H1 (cell line): ENCODE results near the gene C1orf115. TPM values are rescaled to one million over a fixed set of nuclear protein-coding genes. Genes with fewer than 3 reads are reported as not detected.

Experiments
- CTCF ChIA-PET: fragments of 300-600 bp; sonication (Branson Sonifier 250); formaldehyde crosslinking; loops from one replicate; lab custom pipeline; 2021; ENCODE audit not compliant: partially characterized antibody; lab: Charles Lee
- POLR2A ChIA-PET: fragments of 300-600 bp; sonication (Branson Sonifier 250); formaldehyde crosslinking; loops from one replicate; lab custom pipeline; 2021; ENCODE audit warnings: inconsistent platforms; ENCODE audit not compliant: partially characterized antibody; lab: Charles Lee
- DNase-seq, 2 experiments: peaks; one replicate each; pipeline versions ENCODE4 v3.0.0 to v3.0.0-alpha.2; 2010 to 2022; ENCODE audit warnings: low spot score in 2 of 2, low read depth in 1 of 2, mixed read lengths in 1 of 2
- FAIRE-seq: peaks from 2 replicates; lab custom pipeline; 2011; peaks lifted over from hg19 to GRCh38; lab: Jason Lieb, UNC
- H2AFZ ChIP-seq: 2 replicates; pipeline ENCODE4 v1.8.1; 2012; ENCODE audit warnings: low read length, inconsistent platforms
- H2AK5ac ChIP-seq: 2 replicates; pipeline ENCODE4 v1.6.1; 2013; ENCODE audit warnings: low read depth, low read length
- H2BK120ac ChIP-seq: replicated peaks from 2 replicates; pipeline ENCODE3; 2013; ENCODE audit warnings: low read depth, low read length, inconsistent platforms
- H2BK12ac ChIP-seq: 2 replicates; pipeline ENCODE4 v1.6.1; 2013; ENCODE audit warnings: low read depth, low read length
- H2BK15ac ChIP-seq: 2 replicates; pipeline ENCODE4 v1.6.1; 2013; ENCODE audit warnings: low read length
- H2BK20ac ChIP-seq: 2 replicates; pipeline ENCODE4 v1.6.1; 2013; ENCODE audit warnings: low read length
- H2BK5ac ChIP-seq: 2 replicates; pipeline ENCODE4 v1.6.1; 2013; ENCODE audit warnings: low read depth, low read length
- H3K14ac ChIP-seq: 2 replicates; pipeline ENCODE4 v1.6.1; 2013; ENCODE audit warnings: inconsistent platforms; ENCODE audit not compliant: insufficient read length
- H3K18ac ChIP-seq: 2 replicates; pipeline ENCODE4 v1.6.1; 2013; ENCODE audit warnings: low read length; ENCODE audit errors: extremely low read depth
- H3K23ac ChIP-seq: 2 replicates; pipeline ENCODE4 v1.6.1; 2013; ENCODE audit warnings: inconsistent platforms; ENCODE audit not compliant: insufficient read length
- H3K23me2 ChIP-seq: 2 replicates; pipeline ENCODE4 v1.6.1; 2013; ENCODE audit warnings: low read depth, low read length
- H3K27ac ChIP-seq: 2 replicates; pipeline ENCODE4 v1.6.1; 2011; ENCODE audit warnings: low read depth, low read length, inconsistent platforms
- H3K27me3 ChIP-seq, 4 experiments: replicated peaks in 1 of 4; 1 replicate in 1 of 4; 2 replicates in 3 of 4; pipeline versions ENCODE4 v1.6.1 to v1.8.1; 2011 to 2013; ENCODE audit warnings: low read length in 3 of 4, mild to moderate bottlenecking in 3 of 4, inconsistent platforms in 2 of 4, mixed read lengths in 2 of 4, moderate library complexity in 1 of 4; ENCODE audit not compliant: control insufficient read depth in 3 of 4, insufficient read depth in 3 of 4; ENCODE audit errors: extremely low read depth in 1 of 4
- H3K36me3 ChIP-seq, 4 experiments: 2 replicates each; pipeline versions ENCODE4 v1.6.1 to v1.8.1; 2011 to 2013; ENCODE audit warnings: mild to moderate bottlenecking in 4 of 4, low read length in 3 of 4, moderate library complexity in 2 of 4, control low read depth in 1 of 4, inconsistent platforms in 1 of 4; ENCODE audit not compliant: insufficient read depth in 4 of 4, control insufficient read depth in 2 of 4
- H3K4ac ChIP-seq: replicated peaks from 2 replicates; pipeline ENCODE3; 2013; ENCODE audit warnings: low read length, low read depth, mixed read lengths, inconsistent platforms; ENCODE audit not compliant: insufficient read length
- H3K4me1 ChIP-seq, 4 experiments: replicated peaks in 1 of 4; 1 replicate in 1 of 4; 2 replicates in 3 of 4; pipeline versions ENCODE4 v1.6.1 to v1.8.1; 2011 to 2013; ENCODE audit warnings: low read length in 3 of 4, inconsistent platforms in 2 of 4, mixed read lengths in 1 of 4; ENCODE audit not compliant: insufficient read depth in 4 of 4, control insufficient read depth in 3 of 4
- H3K4me2 ChIP-seq, 2 experiments: 2 replicates each; pipeline versions ENCODE4 v1.6.1 to v1.8.1; 2011 to 2013; ENCODE audit warnings: low read depth in 2 of 2, low read length in 2 of 2, control low read depth in 1 of 2, inconsistent platforms in 1 of 2, mild to moderate bottlenecking in 1 of 2; ENCODE audit not compliant: insufficient read depth in 1 of 2
- H3K4me3 ChIP-seq, 4 experiments: fragments of 200-600, 300-600 bp in 1 of 4; sonication (generic), shearing (Covaris generic), sonication (Bioruptor Twin) in 1 of 4; 2 replicates each; pipeline versions ENCODE4 v1.5.1 to v1.8.1; 2011 to 2016; ENCODE audit warnings: low read length in 4 of 4, low read depth in 3 of 4, control low read depth in 2 of 4, inconsistent platforms in 2 of 4, mild to moderate bottlenecking in 2 of 4, mixed read lengths in 1 of 4, moderate library complexity in 1 of 4; ENCODE audit not compliant: insufficient read depth in 2 of 4; ENCODE audit errors: extremely low read depth in 1 of 4
- H3K56ac ChIP-seq: replicated peaks from 2 replicates; pipeline ENCODE3; 2013; ENCODE audit warnings: low read depth, mild to moderate bottlenecking, mixed read lengths, low read length, inconsistent platforms; ENCODE audit not compliant: insufficient read length
- H3K79me1 ChIP-seq: 2 replicates; pipeline ENCODE4 v1.6.1; 2013; ENCODE audit warnings: low read depth, low read length, control low read depth
- H3K79me2 ChIP-seq, 2 experiments: 2 replicates each; pipeline versions ENCODE4 v1.6.1 to v1.8.1; 2012 to 2013; ENCODE audit warnings: low read length in 2 of 2, mild to moderate bottlenecking in 2 of 2, inconsistent platforms in 1 of 2; ENCODE audit not compliant: insufficient read depth in 2 of 2, control insufficient read depth in 1 of 2
- H3K9ac ChIP-seq, 4 experiments: replicated peaks in 1 of 4; 1 replicate in 1 of 4; 2 replicates in 3 of 4; pipeline versions ENCODE4 v1.6.1 to v1.8.1; 2011 to 2013; ENCODE audit warnings: low read depth in 3 of 4, low read length in 3 of 4, control low read depth in 2 of 4, mild to moderate bottlenecking in 2 of 4, moderate library complexity in 2 of 4, inconsistent platforms in 1 of 4; ENCODE audit errors: extremely low read depth in 1 of 4
- H3K9me3 ChIP-seq, 2 experiments: 2 replicates each; pipeline versions ENCODE4 v1.6.1 to v1.8.1; 2012 to 2013; ENCODE audit warnings: mild to moderate bottlenecking in 2 of 2, moderate library complexity in 2 of 2, control low read depth in 1 of 2, inconsistent platforms in 1 of 2, low read depth in 1 of 2, low read length in 1 of 2, mixed read lengths in 1 of 2; ENCODE audit not compliant: insufficient read depth in 2 of 2
- H4K20me1 ChIP-seq, 2 experiments: replicated peaks in 1 of 2; 2 replicates each; pipeline versions ENCODE3 to v1.8.1; 2011 to 2013; ENCODE audit warnings: inconsistent platforms in 2 of 2, low read length in 2 of 2, mild to moderate bottlenecking in 1 of 2; ENCODE audit not compliant: insufficient read depth in 2 of 2, control insufficient read depth in 1 of 2
- H4K5ac ChIP-seq: 2 replicates; pipeline ENCODE4 v1.6.1; 2013; ENCODE audit warnings: low read length, low read depth, mixed read lengths, inconsistent platforms; ENCODE audit not compliant: insufficient read length
- H4K8ac ChIP-seq: 2 replicates; pipeline ENCODE4 v1.8.0; 2013; ENCODE audit warnings: mild to moderate bottlenecking, moderate library complexity, low read length, inconsistent platforms; ENCODE audit not compliant: insufficient read depth; ENCODE audit errors: extremely low read depth
- H4K91ac ChIP-seq: replicated peaks from 2 replicates; pipeline ENCODE3; 2013; ENCODE audit warnings: low read length, mixed read lengths, inconsistent platforms; ENCODE audit not compliant: insufficient read length
- BCL11A ChIP-seq, 2 experiments: IDR thresholded peaks; one replicate each; pipeline ENCODE4 v1.6.1; 2011; ENCODE audit warnings: low read depth in 2 of 2, low read length in 2 of 2, mild to moderate bottlenecking in 2 of 2
- BRCA1 ChIP-seq: IDR thresholded peaks from 2 replicates; pipeline ENCODE4 v1.6.1; 2012; ENCODE audit warnings: low read depth, low read length, improper control_type of control experiment
- CBX5 ChIP-seq: fragments of 300-800, 300-1000 bp; sonication (generic); IDR thresholded peaks from 2 replicates; pipeline ENCODE4 v1.7.1; 2016; ENCODE audit warnings: antibody characterized with exemption, low read length, low read depth
- CREB1 ChIP-seq: IDR thresholded peaks from 2 replicates; pipeline ENCODE4 v1.6.1; 2012; ENCODE audit warnings: inconsistent platforms
- EP300 ChIP-seq, 2 experiments: IDR thresholded peaks; 1 replicate in 1 of 2; 2 replicates in 1 of 2; pipeline ENCODE4 v1.6.1; 2011 to 2012; ENCODE audit warnings: low read depth in 2 of 2, low read length in 2 of 2, mild to moderate bottlenecking in 2 of 2, borderline replicate concordance in 1 of 2, inconsistent platforms in 1 of 2, moderate library complexity in 1 of 2
- JUND ChIP-seq: IDR thresholded peaks from 2 replicates; pipeline ENCODE4 v1.6.1; 2011; ENCODE audit warnings: mild to moderate bottlenecking, improper control_type of control experiment, low read length
- POLR2AphosphoS5 ChIP-seq: IDR thresholded peaks from 2 replicates; pipeline ENCODE4 v1.6.1; 2011; ENCODE audit warnings: low read depth, low read length
- RFX5 ChIP-seq: IDR thresholded peaks from 2 replicates; pipeline ENCODE4 v1.6.1; 2011; ENCODE audit warnings: low read depth, low read length, improper control_type of control experiment, borderline replicate concordance
- RNF2 ChIP-seq: fragments of 200-900, 300-1000 bp; sonication (generic); IDR thresholded peaks from 2 replicates; pipeline ENCODE4 v1.7.1; 2016; ENCODE audit warnings: borderline replicate concordance, low read depth, mild to moderate bottlenecking, antibody characterized with exemption, low read length; ENCODE audit not compliant: poor library complexity, severe bottlenecking; ENCODE audit errors: missing control alignments
- TBP ChIP-seq: IDR thresholded peaks from 2 replicates; pipeline ENCODE4 v1.6.1; 2011; ENCODE audit warnings: low read depth, low read length, improper control_type of control experiment
- WGBS, 2 experiments: shearing (Covaris generic) in 1 of 2; methylation state at CpG; one replicate each; pipeline versions ENCODE4 v1.1.6 to v1.1.7; 2013 to 2015; ENCODE audit warnings: low lambda C conversion rate in 2 of 2, mixed read lengths in 2 of 2, inconsistent platforms in 1 of 2, low coverage in 1 of 2, missing lambda C conversion rate in 1 of 2; ENCODE audit not compliant: insufficient replicate concordance in 2 of 2, insufficient coverage in 1 of 2, insufficient read length in 1 of 2; ENCODE audit errors: extremely low coverage in 1 of 2, missing lambda C conversion rate in 1 of 2; 5-methylcytosine and 5-hydroxymethylcytosine counted together
- polyA plus RNA-seq, 7 experiments: library from polyadenylated mRNA; depleted of rRNA in 3 of 7; stranded (reverse) in 5 of 7; unstranded in 2 of 7; fragments of >200 nt in 5 of 7; fragments of 200-250 nt in 2 of 7; gene quantifications; 1 replicate in 5 of 7; 2 replicates in 1 of 7; 4 replicates in 1 of 7; pipeline versions ENCODE4 v1.2.1 to v1.2.3, GENCODE V29; 2011 to 2013; ENCODE audit warnings: missing spikeins in 2 of 7, mixed read lengths in 2 of 7
- total RNA-seq: library from RNA; stranded (reverse); fragmentation: NEBNext Ultra II Directional; extraction: Animal tissue kit (Norgen Biotek cat#: 25700); gene quantifications from 2 replicates; pipeline ENCODE4 v1.2.1, GENCODE V29; 2021
- TF ChIP-seq, protein P1 (sequence below): IDR thresholded peaks from 2 replicates; pipeline ENCODE4 v1.6.1; 2011; ENCODE audit warnings: low read depth, mild to moderate bottlenecking, low read length; ENCODE audit not compliant: insufficient read depth
- TF ChIP-seq, protein P2 (sequence below): IDR thresholded peaks from 2 replicates; pipeline ENCODE4 v1.6.1; 2012; ENCODE audit warnings: low read length, inconsistent platforms

C1orf115 gene
- total and polyA plus RNA-seq, 2 of the 8 experiments (the other 6 are each of a cell fraction or from before 2014, with no cell fraction given) = 3.5 to 5.6 TPM

DNA sequence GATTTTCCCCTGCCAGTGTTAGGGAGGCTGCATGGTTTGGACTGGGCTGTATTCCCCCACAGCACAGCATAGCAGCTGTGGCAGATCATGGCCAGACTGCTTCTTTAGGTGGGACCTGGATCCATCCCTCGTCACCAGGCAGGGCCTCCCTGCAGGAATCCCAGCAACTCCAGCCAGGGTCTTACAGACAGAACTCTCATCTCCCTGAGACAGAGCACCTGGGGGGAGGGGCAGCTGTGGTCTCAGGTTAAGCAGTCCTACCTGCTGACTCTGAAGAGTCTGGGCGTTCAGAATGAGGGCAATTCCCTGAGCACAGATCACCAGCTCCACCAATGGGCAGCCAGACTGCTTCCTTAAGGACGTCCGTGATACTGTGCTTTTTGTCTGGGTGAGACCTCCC, 47.9 kb upstream of the C1orf115 start:
- 0 out of 7 replicates have a peak, but pooled peaks cover 0 to 3% (median 0%) of the 10 kb centered on the region in 4 experiments for H3K4me1 ChIP-seq
- H3K23ac ChIP-seq = no peak overlapping the region
- no peak overlapping the region for H4K5ac ChIP-seq
- H3K4me3 ChIP-seq = no peak overlapping the region
- WGBS, 2 experiments = 86% methylated on average over 4 of the region's 4 CpGs; no CpG with 5 or more reads in 1 of the 2 experiments
- no peak overlapping the region for H2BK5ac ChIP-seq
- H3K9ac ChIP-seq = no peak overlapping the region
- no peaks in the 10 kb centered on the region for H4K20me1 ChIP-seq
- H3K18ac ChIP-seq = no peak overlapping the region; the same call in 1 of the 2 replicates
- no peak overlapping the region for H4K91ac ChIP-seq
- no peak overlapping the region for H3K56ac ChIP-seq
- H4K8ac ChIP-seq = no peak overlapping the region
- H3K9me3 ChIP-seq = peaks cover 3 to 6% of the 10 kb centered on the region in 2 experiments; a peak in 2 of 4 replicates
- no peak overlapping the region for H3K14ac ChIP-seq
- H3K27ac ChIP-seq = no peak overlapping the region
- no peak overlapping the region for H2AFZ ChIP-seq
- H2BK12ac ChIP-seq = no peak overlapping the region
- H2AK5ac ChIP-seq = no peak overlapping the region
- no peak overlapping the region for H2BK15ac ChIP-seq
- H3K27me3 ChIP-seq = no peaks in the 10 kb centered on the region
- no peak overlapping the region for H2BK20ac ChIP-seq
- CTCF ChIA-PET = interaction anchor here (0.6 to 1.6 kb wide), 2 partner anchors 11 to 25 kb away, joined by 3 to 4 read pairs; no protein-coding TSS in a partner anchor
- no peaks in the 10 kb centered on the region for H3K79me2 ChIP-seq
- POLR2A ChIA-PET = no interaction called here
- no peak overlapping the region for H2BK120ac ChIP-seq
- H3K4ac ChIP-seq = no peak overlapping the region
- FAIRE-seq (no peak), DNase-seq (no peak)
- H3K36me3 ChIP-seq = peaks cover 0 to 26% (median 8%) of the 10 kb centered on the region in 4 experiments; a peak in 3 of 8 replicates
- no peaks in the 10 kb centered on the region for H3K79me1 ChIP-seq
- H3K23me2 ChIP-seq = no peaks in the 10 kb centered on the region
- H3K4me2 ChIP-seq = no peak overlapping the region
- TF ChIP-seq CREB1 (no peak), BCL11A (IDR thresholded peaks at IDR 0.05; ENCODE audit: low read depth in 2 of 2, low read length in 2 of 2) (no peak), TBP (no peak), POLR2AphosphoS5 (no peak), RFX5 (no peak), EP300 (IDR thresholded peaks at IDR 0.05; ENCODE audit: borderline replicate concordance in 1 of 2, low read depth in 2 of 2, low read length in 2 of 2) (no peak), JUND (no peak), BRCA1 (no peak), CBX5 (no peak), RNF2 (no peak)
- TF ChIP-seq, protein P1, sequence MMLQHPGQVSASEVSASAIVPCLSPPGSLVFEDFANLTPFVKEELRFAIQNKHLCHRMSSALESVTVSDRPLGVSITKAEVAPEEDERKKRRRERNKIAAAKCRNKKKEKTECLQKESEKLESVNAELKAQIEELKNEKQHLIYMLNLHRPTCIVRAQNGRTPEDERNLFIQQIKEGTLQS = no peak
- TF ChIP-seq, protein P2, sequence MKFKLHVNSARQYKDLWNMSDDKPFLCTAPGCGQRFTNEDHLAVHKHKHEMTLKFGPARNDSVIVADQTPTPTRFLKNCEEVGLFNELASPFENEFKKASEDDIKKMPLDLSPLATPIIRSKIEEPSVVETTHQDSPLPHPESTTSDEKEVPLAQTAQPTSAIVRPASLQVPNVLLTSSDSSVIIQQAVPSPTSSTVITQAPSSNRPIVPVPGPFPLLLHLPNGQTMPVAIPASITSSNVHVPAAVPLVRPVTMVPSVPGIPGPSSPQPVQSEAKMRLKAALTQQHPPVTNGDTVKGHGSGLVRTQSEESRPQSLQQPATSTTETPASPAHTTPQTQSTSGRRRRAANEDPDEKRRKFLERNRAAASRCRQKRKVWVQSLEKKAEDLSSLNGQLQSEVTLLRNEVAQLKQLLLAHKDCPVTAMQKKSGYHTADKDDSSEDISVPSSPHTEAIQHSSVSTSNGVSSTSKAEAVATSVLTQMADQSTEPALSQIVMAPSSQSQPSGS = no peak
